Measurements from ENCODE around the gene TKFC. TPM values are rescaled to one million over a fixed set of nuclear protein-coding genes. Genes with fewer than 3 reads are reported as not detected.
A peak's percentile ranks its signal among the peaks of the same experiment; 100 is the strongest.

TKFC gene
- total RNA-seq, 4 donors from 2014 or later, result 38.6 to 55.3 (median 47.8) TPM

DNA sequence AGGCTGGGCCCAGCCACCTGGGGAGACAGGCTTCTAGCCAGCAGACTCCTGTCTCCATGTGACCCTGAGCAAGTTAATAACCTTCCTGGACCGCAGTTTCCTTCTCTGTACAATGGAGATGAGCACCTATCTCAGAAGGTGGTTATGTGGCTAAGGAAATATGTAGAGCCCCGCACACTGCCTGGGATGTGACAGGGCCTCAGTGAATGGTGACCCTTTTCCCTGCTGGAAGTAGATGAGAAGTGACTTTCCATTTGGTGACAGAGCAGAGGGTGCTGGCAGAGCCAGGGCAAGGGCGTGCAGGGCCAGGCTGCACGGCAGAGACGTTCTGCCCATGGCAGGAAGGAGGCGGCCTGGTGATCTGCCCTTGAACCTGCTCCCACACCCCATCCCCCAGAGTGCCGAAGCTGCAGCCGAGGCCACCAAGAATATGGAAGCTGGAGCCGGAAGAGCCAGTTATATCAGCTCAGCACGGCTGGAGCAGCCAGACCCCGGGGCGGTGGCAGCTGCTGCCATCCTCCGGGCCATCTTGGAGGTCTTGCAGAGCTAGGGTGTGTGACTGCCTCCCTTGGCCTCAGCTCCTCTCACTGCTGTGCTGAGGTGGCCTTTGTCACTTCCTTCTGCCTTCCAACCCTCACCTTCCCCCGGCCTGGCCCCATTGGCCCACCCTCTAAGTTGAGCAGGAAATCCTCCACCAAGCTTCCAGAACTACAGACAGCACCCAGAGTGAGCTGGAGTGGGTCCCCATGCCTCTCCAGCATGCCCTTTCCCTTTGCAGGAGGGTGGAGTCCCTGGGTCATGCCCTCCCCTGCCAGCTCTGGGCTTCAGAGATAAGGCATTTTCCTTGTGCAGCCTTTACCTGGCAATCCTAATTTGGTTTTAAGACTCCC is 13.2 kb downstream of the TKFC start:
- no peak for DNase-seq (ENCODE audit: low spot score in 2 of 2)
- Histone ChIP-seq H3K4me3 (no peak overlapping the region), H3K27ac (peak overlapping the region; percentile 73), H3K4me1 (peaks cover 26% of the 10 kb centered on the region), H3K9me3 (no peaks in the 10 kb centered on the region), H3K36me3 (peaks cover 60% of the 10 kb centered on the region), H3K27me3 (no peaks in the 10 kb centered on the region)
- TF ChIP-seq EP300 (IDR thresholded peaks at IDR 0.05) (no peak), CTCF (IDR thresholded peaks at IDR 0.05) (no peak), POLR2AphosphoS5 (IDR thresholded peaks at IDR 0.05) (no peak), POLR2A (IDR thresholded peaks at IDR 0.05) (no peak)
- WGBS, result 47% methylated on average over 9 of the region's 14 CpGs

GRCh38 chr11:61347916-61348461 is 15.0 kb downstream of the TKFC start:
- Histone ChIP-seq H3K27me3 (no peaks in the 10 kb centered on the region), H3K27ac (no peak overlapping the region), H3K4me3 (no peak overlapping the region), H3K9me3 (no peaks in the 10 kb centered on the region), H3K4me1 (peaks cover 26% of the 10 kb centered on the region), H3K36me3 (peaks cover 58% of the 10 kb centered on the region)
- WGBS, result 78% methylated on average over 5 of the region's 11 CpGs
- TF ChIP-seq POLR2A (IDR thresholded peaks at IDR 0.05) (no peak), EP300 (IDR thresholded peaks at IDR 0.05) (no peak), POLR2AphosphoS5 (IDR thresholded peaks at IDR 0.05) (no peak), CTCF (IDR thresholded peaks at IDR 0.05) (no peak)
- no peak for DNase-seq (ENCODE audit: low spot score in 2 of 2)

GRCh38 chr11:61349189-61349751 is 16.2 kb downstream of the TKFC start:
- peaks cover 55% of the 10 kb centered on the region for H3K36me3 ChIP-seq
- DNase-seq (ENCODE audit: low spot score in 2 of 2), result no peak
- TF ChIP-seq EP300 (IDR thresholded peaks at IDR 0.05) (no peak), POLR2A (IDR thresholded peaks at IDR 0.05) (no peak), CTCF (IDR thresholded peaks at IDR 0.05) (no peak), POLR2AphosphoS5 (IDR thresholded peaks at IDR 0.05) (no peak)

DNA sequence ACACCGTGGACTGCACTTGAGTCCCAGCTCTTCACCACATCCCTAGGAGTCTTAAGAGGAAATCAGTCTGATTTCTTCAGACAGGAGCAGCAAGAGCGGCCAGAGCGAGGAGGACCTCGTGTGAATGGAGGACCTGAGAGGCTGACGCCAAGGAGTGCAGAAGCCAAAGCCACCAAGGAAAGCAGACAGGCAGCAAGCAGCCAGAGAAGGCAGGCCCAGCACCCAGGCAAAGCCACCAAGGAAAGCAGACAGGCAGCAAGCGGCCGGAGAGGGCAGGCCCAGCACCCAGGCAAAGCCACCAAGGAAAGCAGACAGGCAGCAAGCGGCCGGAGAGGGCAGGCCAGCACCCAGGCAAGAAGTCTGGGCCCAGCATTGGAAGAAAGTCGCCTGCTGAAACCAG is 16.9 kb downstream of the TKFC start:
- no peak for TF ChIP-seq POLR2A (IDR thresholded peaks at IDR 0.05)
- TF ChIP-seq CTCF (IDR thresholded peaks at IDR 0.05), result no peak
- no peak for TF ChIP-seq POLR2AphosphoS5 (IDR thresholded peaks at IDR 0.05)
- no peak for TF ChIP-seq EP300 (IDR thresholded peaks at IDR 0.05)
- H3K4me1 ChIP-seq, result peaks cover 29% of the 10 kb centered on the region
- DNase-seq (ENCODE audit: low spot score in 2 of 2), result no peak
- 93% methylated on average over 9 of the region's 10 CpGs for WGBS
- no peaks in the 10 kb centered on the region for H3K27me3 ChIP-seq
- no peak overlapping the region for H3K27ac ChIP-seq
- no peak overlapping the region for H3K4me3 ChIP-seq
- H3K9me3 ChIP-seq, result no peaks in the 10 kb centered on the region
- peaks cover 57% of the 10 kb centered on the region for H3K36me3 ChIP-seq

More at GRCh38 chr11:61349189-61349751, 16.2 kb downstream of the TKFC start:
- no peaks in the 10 kb centered on the region for H3K27me3 ChIP-seq
- H3K27ac ChIP-seq, result no peak overlapping the region
- no peak overlapping the region for H3K4me3 ChIP-seq
- H3K4me1 ChIP-seq, result peaks cover 32% of the 10 kb centered on the region
- no peaks in the 10 kb centered on the region for H3K9me3 ChIP-seq
- WGBS, result 81% methylated on average over 4 of the region's 12 CpGs

DNA sequence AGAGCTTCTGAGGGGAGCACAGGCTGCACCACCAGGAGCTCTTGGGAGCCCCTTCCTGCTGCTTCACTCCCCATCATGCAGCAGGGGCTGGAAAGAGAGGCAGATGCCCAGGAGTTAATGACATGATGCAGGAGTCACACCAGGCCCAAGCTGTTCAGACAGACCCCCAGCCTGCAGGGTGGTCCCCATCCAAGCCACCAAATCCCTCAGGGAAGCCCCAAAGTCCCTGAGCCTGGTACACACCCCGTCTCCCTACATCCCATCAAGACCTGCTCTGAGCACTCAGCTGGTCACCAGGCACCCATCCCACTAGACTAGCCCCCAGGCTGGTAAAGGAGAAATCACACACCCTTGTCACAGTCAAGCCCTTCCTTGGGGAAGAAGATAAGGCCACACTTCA is 17.3 kb downstream of the TKFC start:
- peaks cover 25% of the 10 kb centered on the region for H3K4me1 ChIP-seq
- no peaks in the 10 kb centered on the region for H3K9me3 ChIP-seq
- DNase-seq (ENCODE audit: low spot score in 2 of 2), result no peak
- peaks cover 57% of the 10 kb centered on the region for H3K36me3 ChIP-seq
- H3K4me3 ChIP-seq, result no peak overlapping the region
- no CpG with 5 or more reads among the region's 1 CpG for WGBS
- no peaks in the 10 kb centered on the region for H3K27me3 ChIP-seq
- no peak for TF ChIP-seq POLR2AphosphoS5 (IDR thresholded peaks at IDR 0.05)
- no peak for TF ChIP-seq EP300 (IDR thresholded peaks at IDR 0.05)
- TF ChIP-seq CTCF (IDR thresholded peaks at IDR 0.05), result no peak
- TF ChIP-seq POLR2A (IDR thresholded peaks at IDR 0.05), result no peak
- no peak overlapping the region for H3K27ac ChIP-seq
